Adipocyte (in vitro differentiated cells): ENCODE measurements around the gene PLEKHD1.
A peak's percentile ranks its signal among the peaks of the same experiment; 100 is the strongest.

ENCODE experiments used
- DNase-seq: peaks from one replicate; pipeline ENCODE4 v3.0.0-alpha.2; 2015; ENCODE audit warnings: low read depth
- H3K27me3 ChIP-seq: replicated peaks from 2 replicates; pipeline ENCODE4 v1.7.0; 2013; ENCODE audit warnings: mild to moderate bottlenecking, low read length, moderate library complexity; ENCODE audit not compliant: control insufficient read depth, insufficient read depth
- H3K36me3 ChIP-seq: 2 replicates; pipeline ENCODE4 v1.7.0; 2013; ENCODE audit warnings: low read length, mild to moderate bottlenecking, moderate library complexity; ENCODE audit not compliant: control insufficient read depth, insufficient read depth, severe bottlenecking
- H3K4me1 ChIP-seq: 2 replicates; pipeline ENCODE4 v1.7.0; 2013; ENCODE audit warnings: mild to moderate bottlenecking, low read length, moderate library complexity; ENCODE audit not compliant: control insufficient read depth, insufficient read depth
- H3K4me3 ChIP-seq: 2 replicates; pipeline ENCODE4 v1.7.0; 2013; ENCODE audit warnings: mild to moderate bottlenecking, low read length, moderate library complexity
- H3K9ac ChIP-seq: 2 replicates; pipeline ENCODE4 v1.7.0; 2013; ENCODE audit warnings: mild to moderate bottlenecking, low read length, moderate library complexity
- H3K9me3 ChIP-seq: 2 replicates; pipeline ENCODE4 v1.7.0; 2013; ENCODE audit warnings: mild to moderate bottlenecking, low read length, moderate library complexity; ENCODE audit not compliant: control insufficient read depth

The PLEKHD1 gene

GRCh38 chr14:69536971-69537370, 52.4 kb downstream of the PLEKHD1 start:
- Histone ChIP-seq H3K27me3 (peaks cover 20% of the 10 kb centered on the region), H3K9ac (no peak overlapping the region), H3K4me3 (no peak overlapping the region), H3K36me3 (no peaks in the 10 kb centered on the region), H3K9me3 (peaks cover 6% of the 10 kb centered on the region), H3K4me1 (peaks cover 13% of the 10 kb centered on the region)
- no peak for DNase-seq

DNA sequence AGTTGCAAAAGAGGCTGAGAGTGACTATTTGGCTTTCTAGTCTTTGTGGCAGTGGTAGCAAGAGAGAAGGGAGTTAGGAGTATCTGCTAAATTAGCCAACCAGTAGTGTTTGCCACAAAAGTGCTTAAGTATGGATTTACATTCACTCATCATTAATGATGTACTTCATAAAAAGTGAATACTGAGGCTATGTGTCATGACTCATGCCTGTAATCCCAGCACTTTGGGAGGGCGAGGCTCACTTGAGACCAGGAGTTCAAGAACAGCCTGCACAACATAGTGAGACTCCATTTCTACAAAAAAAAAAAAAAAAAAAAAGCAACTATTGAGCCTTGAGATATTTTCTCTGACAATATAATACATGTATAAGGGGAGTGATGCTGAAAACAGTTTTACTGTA, 53.4 kb downstream of the PLEKHD1 start:
- H3K9me3 ChIP-seq, result peaks cover 6% of the 10 kb centered on the region
- H3K9ac ChIP-seq, result no peak overlapping the region
- H3K36me3 ChIP-seq, result no peaks in the 10 kb centered on the region
- H3K4me1 ChIP-seq, result peaks cover 13% of the 10 kb centered on the region
- H3K4me3 ChIP-seq, result no peak overlapping the region
- peaks cover 11% of the 10 kb centered on the region for H3K27me3 ChIP-seq
- no peak for DNase-seq

DNA sequence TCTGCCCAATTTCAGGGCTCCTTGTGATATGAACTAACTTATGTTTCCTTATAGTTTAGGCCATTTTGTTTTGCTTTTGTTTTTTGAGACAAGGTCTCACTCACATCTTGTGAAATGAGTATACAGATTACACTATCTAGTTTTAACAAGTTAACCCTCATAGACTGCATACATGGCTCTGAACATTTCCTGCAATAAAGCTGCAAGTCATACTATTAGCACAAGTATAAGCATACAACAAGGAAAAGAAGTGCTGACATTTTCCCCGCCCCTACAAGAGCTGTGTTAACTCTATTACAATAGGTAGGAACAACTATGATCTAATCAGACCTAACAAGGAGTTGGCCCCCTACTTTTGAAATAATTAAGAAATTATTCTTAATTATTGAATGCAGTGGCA, 54.2 kb downstream of the PLEKHD1 start:
- Histone ChIP-seq H3K36me3 (no peaks in the 10 kb centered on the region), H3K9ac (no peak overlapping the region), H3K4me1 (peaks cover 13% of the 10 kb centered on the region), H3K27me3 (peaks cover 2% of the 10 kb centered on the region), H3K9me3 (peaks cover 6% of the 10 kb centered on the region), H3K4me3 (no peak overlapping the region)
- no peak for DNase-seq

DNA sequence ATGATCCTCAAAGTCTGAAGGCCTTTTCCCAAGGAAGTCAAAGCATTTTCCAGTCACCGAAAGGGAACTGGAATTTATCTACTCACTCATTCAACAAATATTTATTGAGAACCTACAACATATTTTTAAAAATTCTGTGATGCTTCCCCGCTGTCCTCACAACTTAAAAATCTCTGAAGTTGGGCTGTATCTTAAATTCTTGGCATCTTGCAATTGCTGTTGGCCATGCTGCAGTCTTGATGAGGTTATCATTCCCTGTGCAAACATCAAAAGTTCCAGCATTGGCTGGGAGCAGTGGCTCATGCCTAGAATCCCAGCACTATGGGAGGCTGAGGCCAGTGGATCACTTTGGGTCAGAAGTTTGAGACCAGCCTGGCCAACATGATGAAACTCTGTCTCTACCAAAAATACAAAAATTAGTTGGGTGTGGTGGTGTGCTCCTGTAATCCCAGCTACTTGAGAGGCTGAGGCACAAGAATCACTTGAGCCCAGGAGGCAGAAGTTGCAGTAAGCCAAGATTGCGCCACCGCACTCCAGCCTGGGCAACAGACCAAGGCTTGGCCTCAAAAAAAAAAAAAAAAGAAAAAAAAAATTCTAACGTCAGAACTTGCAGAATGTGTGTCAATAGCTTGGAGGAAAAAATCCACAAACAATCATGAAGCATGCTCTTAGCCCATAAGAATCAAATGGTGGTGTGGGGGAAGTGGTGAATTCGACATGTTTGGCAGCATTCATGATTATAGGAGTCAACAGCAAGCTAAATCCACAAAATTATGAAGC, 55.3 kb downstream of the PLEKHD1 start:
- peak; percentile 46 for DNase-seq
- Histone ChIP-seq H3K27me3 (peaks cover 3% of the 10 kb centered on the region), H3K9ac (peak overlapping the region; percentile 44), H3K9me3 (peaks cover 6% of the 10 kb centered on the region), H3K4me3 (peak overlapping the region; percentile 20), H3K36me3 (no peaks in the 10 kb centered on the region), H3K4me1 (peaks cover 13% of the 10 kb centered on the region)

GRCh38 chr14:69540654-69541335, 56.3 kb downstream of the PLEKHD1 start:
- Histone ChIP-seq H3K36me3 (no peaks in the 10 kb centered on the region), H3K4me3 (no peak overlapping the region), H3K27me3 (peaks cover 3% of the 10 kb centered on the region), H3K4me1 (peaks cover 10% of the 10 kb centered on the region), H3K9me3 (peaks cover 6% of the 10 kb centered on the region), H3K9ac (peak overlapping the region; percentile 44)
- DNase-seq, result no peak

DNA sequence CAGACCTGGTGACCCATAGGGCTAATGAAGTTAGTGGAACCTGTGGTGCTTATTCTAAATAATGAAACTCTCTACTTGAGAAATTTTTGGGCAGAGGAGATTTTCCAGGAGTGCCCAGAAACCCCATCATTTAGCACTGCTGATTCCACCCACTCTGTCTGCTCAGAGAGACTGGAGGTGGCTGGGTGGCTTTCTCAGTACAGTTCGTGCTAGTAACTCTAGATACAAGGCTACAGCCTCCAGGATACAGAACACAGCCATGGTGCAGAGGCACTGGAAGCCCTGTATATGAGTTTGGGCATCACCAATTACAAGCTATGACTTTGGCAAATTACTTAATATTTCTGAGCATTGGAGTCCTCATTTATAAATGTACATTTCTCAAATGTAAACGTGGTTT, 57.8 kb downstream of the PLEKHD1 start:
- DNase-seq, result no peak
- Histone ChIP-seq H3K9me3 (peaks cover 6% of the 10 kb centered on the region), H3K36me3 (no peaks in the 10 kb centered on the region), H3K9ac (no peak overlapping the region), H3K27me3 (peaks cover 9% of the 10 kb centered on the region), H3K4me3 (no peak overlapping the region), H3K4me1 (peaks cover 10% of the 10 kb centered on the region)

- DNase-seq, result peak; percentile 36
- Histone ChIP-seq H3K9me3 (peaks cover 6% of the 10 kb centered on the region), H3K9ac (no peak overlapping the region), H3K4me1 (peaks cover 13% of the 10 kb centered on the region), H3K4me3 (no peak overlapping the region), H3K36me3 (no peaks in the 10 kb centered on the region), H3K27me3 (peaks cover 17% of the 10 kb centered on the region)
These were observed 59.0 kb downstream of the PLEKHD1 start for GRCh38 chr14:69543341-69544115.

GRCh38 chr14:69547701-69548348, 63.3 kb downstream of the PLEKHD1 start:
- H3K27me3 ChIP-seq, result peaks cover 31% of the 10 kb centered on the region
- peak overlapping the region; percentile 62 for H3K4me3 ChIP-seq
- peaks cover 3% of the 10 kb centered on the region for H3K4me1 ChIP-seq
- H3K9ac ChIP-seq, result peak overlapping the region; percentile 29
- H3K9me3 ChIP-seq, result no peaks in the 10 kb centered on the region
- no peaks in the 10 kb centered on the region for H3K36me3 ChIP-seq
- peak; percentile 32 for DNase-seq

DNA sequence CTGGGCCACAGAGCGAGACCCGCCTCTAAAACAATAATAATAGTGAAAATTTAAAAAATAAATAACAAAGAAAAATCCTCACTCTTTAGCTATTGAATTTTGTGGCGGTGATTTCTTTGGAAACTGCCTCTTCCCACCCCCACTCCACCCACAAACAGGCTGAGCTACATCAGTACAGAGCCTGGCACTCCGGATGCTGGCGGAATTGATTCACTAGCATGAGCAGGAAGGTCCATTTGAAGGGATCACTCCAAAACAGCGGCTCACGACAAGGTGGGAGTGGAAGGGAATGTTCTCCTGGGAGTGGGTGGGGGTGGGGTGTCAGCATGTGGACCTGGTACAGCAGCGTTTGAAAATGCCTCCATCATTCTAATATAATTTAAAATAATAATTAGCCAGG, 64.0 kb downstream of the PLEKHD1 start:
- H3K27me3 ChIP-seq, result peaks cover 31% of the 10 kb centered on the region
- no peaks in the 10 kb centered on the region for H3K36me3 ChIP-seq
- H3K9ac ChIP-seq, result no peak overlapping the region
- no peak overlapping the region for H3K4me3 ChIP-seq
- H3K4me1 ChIP-seq, result peaks cover 3% of the 10 kb centered on the region
- DNase-seq, result no peak
- H3K9me3 ChIP-seq, result no peaks in the 10 kb centered on the region

DNA sequence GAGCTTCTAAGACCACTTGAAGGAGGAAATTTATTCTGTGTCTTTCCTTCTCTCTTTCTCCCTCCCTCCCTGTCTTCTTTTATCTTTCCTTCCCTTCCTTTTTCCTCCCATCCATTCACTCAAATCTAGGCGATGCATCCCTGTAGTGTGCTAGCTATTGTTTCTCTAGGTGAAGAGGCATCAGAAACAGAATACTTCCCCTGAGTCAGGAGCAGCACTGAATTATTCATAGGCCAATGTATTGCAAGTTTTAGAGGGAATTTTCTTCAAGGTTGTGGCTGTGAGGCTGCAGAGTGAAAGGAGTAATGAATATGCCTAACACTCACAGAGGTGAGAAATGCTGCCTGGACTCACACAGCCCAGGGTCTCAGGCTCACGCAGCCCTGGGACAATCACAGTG, 67.0 kb downstream of the PLEKHD1 start:
- Histone ChIP-seq H3K4me3 (no peak overlapping the region), H3K9ac (no peak overlapping the region), H3K36me3 (no peaks in the 10 kb centered on the region), H3K9me3 (no peaks in the 10 kb centered on the region), H3K27me3 (peaks cover 30% of the 10 kb centered on the region), H3K4me1 (peaks cover 3% of the 10 kb centered on the region)
- no peak for DNase-seq

GRCh38 chr14:69553252-69553651, 68.7 kb downstream of the PLEKHD1 start:
- Histone ChIP-seq H3K9ac (no peak overlapping the region), H3K4me1 (no peaks in the 10 kb centered on the region), H3K9me3 (no peaks in the 10 kb centered on the region), H3K36me3 (no peaks in the 10 kb centered on the region), H3K27me3 (peaks cover 35% of the 10 kb centered on the region), H3K4me3 (no peak overlapping the region)
- peak; percentile 24 for DNase-seq
